ENCODE results near the gene VAC14. TPM values are rescaled to one million over a fixed set of nuclear protein-coding genes. Genes with fewer than 3 reads are reported as not detected.
A peak's percentile ranks its signal among the peaks of the same experiment; 100 is the strongest.

The VAC14 gene
- total and polyA plus RNA-seq, 2 of the 8 experiments (the other 6 are each of a cell fraction or from before 2014, with no cell fraction given), result 56.0 to 108 TPM

- DNase-seq (ENCODE audit: low read depth in 1 of 2, low spot score in 2 of 2), result no peak
- H3K27me3 ChIP-seq (replicated peaks in 1 of 4; ENCODE audit: control insufficient read depth in 3 of 4, extremely low read depth in 1 of 4, insufficient read depth in 3 of 4, low read length in 3 of 4), result no peaks in the 10 kb centered on the region
- no peak for FAIRE-seq
- TF ChIP-seq RAD21 (IDR thresholded peaks at IDR 0.05 in 1 of 2, conservative IDR thresholded peaks at IDR 0.05 in 1 of 2; ENCODE audit: low read depth in 2 of 2, low read length in 2 of 2) (no peak), JUND (IDR thresholded peaks at IDR 0.05; ENCODE audit: low read length) (no peak), EZH2 (IDR thresholded peaks at IDR 0.05; ENCODE audit: low read depth, low read length, severe bottlenecking) (no peak), HDAC6 (IDR thresholded peaks at IDR 0.05; ENCODE audit: low read depth, low read length) (no peak), NRF1 (IDR thresholded peaks at IDR 0.05; ENCODE audit: low read depth, low read length) (no peak), CBX5 (IDR thresholded peaks at IDR 0.05; ENCODE audit: low read depth, low read length) (no peak), E2F6 (IDR thresholded peaks at IDR 0.05) (no peak), BCL11A (IDR thresholded peaks at IDR 0.05; ENCODE audit: low read depth in 2 of 2, low read length in 2 of 2) (no peak), BRCA1 (IDR thresholded peaks at IDR 0.05; ENCODE audit: low read depth, low read length) (no peak), BACH1 (IDR thresholded peaks at IDR 0.05; ENCODE audit: low read length) (no peak), SP2 (IDR thresholded peaks at IDR 0.05; ENCODE audit: low read length) (no peak), FOSL1 (IDR thresholded peaks at IDR 0.05; ENCODE audit: insufficient read depth, low read depth, low read length) (no peak)
Measured at GRCh38 chr16:70660672-70661350, 140.1 kb downstream of the VAC14 start.

More at GRCh38 chr16:70660672-70661350, 140.1 kb downstream of the VAC14 start:
- no peak overlapping the region for H4K5ac ChIP-seq (ENCODE audit: insufficient read length, low read depth, low read length)
- no peak overlapping the region for H4K91ac ChIP-seq (replicated peaks; ENCODE audit: insufficient read length, low read length)
- ChIA-PET CTCF (ENCODE audit: partially characterized antibody) (interaction anchor here (0.7 to 4.4 kb wide), 4 partner anchors 77 to 119 kb away, joined by 3 to 36 read pairs (median 4); no protein-coding TSS in a partner anchor), POLR2A (ENCODE audit: partially characterized antibody) (interaction anchor here (1.6 to 3.2 kb wide), 3 partner anchors 12 to 81 kb away, joined by 6 to 9 read pairs (median 7); no protein-coding TSS in a partner anchor)
- no peak overlapping the region for H2BK15ac ChIP-seq (ENCODE audit: low read length)
- no peak overlapping the region for H3K23ac ChIP-seq (ENCODE audit: insufficient read length)
- H2BK12ac ChIP-seq (ENCODE audit: low read depth, low read length), result no peak overlapping the region
- H4K20me1 ChIP-seq (replicated peaks in 1 of 2; ENCODE audit: control insufficient read depth in 1 of 2, insufficient read depth in 2 of 2, low read length in 2 of 2), result peaks cover 0 to 3% of the 10 kb centered on the region in 2 experiments
- WGBS, 2 experiments (ENCODE audit: extremely low coverage in 1 of 2, insufficient coverage in 1 of 2, insufficient read length in 1 of 2, insufficient replicate concordance in 2 of 2, low coverage in 1 of 2, low lambda C conversion rate in 2 of 2, missing lambda C conversion rate in 1 of 2), result 66% methylated on average over 6 of the region's 7 CpGs; no CpG with 5 or more reads in 1 of the 2 experiments
- no peak overlapping the region for H3K56ac ChIP-seq (replicated peaks; ENCODE audit: insufficient read length, low read depth, low read length)
- no peak overlapping the region for H2BK120ac ChIP-seq (replicated peaks; ENCODE audit: low read depth, low read length)
- no peak overlapping the region for H2AFZ ChIP-seq (ENCODE audit: low read length)
- H3K79me2 ChIP-seq (ENCODE audit: control insufficient read depth in 1 of 2, insufficient read depth in 2 of 2, low read length in 2 of 2), result no peaks in the 10 kb centered on the region
- H3K4me1 ChIP-seq (replicated peaks in 1 of 4; ENCODE audit: control insufficient read depth in 3 of 4, insufficient read depth in 4 of 4, low read length in 3 of 4), result peaks cover 0 to 14% (median 7%) of the 10 kb centered on the region in 4 experiments; a peak in 6 of 7 replicates
- H3K18ac ChIP-seq (ENCODE audit: extremely low read depth, low read length), result no peak overlapping the region
- H2AK5ac ChIP-seq (ENCODE audit: low read depth, low read length), result no peak overlapping the region
- H3K4ac ChIP-seq (replicated peaks; ENCODE audit: insufficient read length, low read depth, low read length), result no peak overlapping the region
- H3K23me2 ChIP-seq (ENCODE audit: low read depth, low read length), result no peaks in the 10 kb centered on the region
- H4K8ac ChIP-seq (ENCODE audit: extremely low read depth, insufficient read depth, low read length), result no peak overlapping the region; the same call in 1 of the 2 replicates
- H2BK20ac ChIP-seq (ENCODE audit: low read length), result no peak overlapping the region
- H3K9me3 ChIP-seq (ENCODE audit: insufficient read depth in 2 of 2, low read depth in 1 of 2, low read length in 1 of 2), result no peaks in the 10 kb centered on the region
- H3K14ac ChIP-seq (ENCODE audit: insufficient read length), result no peak overlapping the region
- no peak overlapping the region; a peak in 1 of 7 replicates for H3K9ac ChIP-seq (replicated peaks in 1 of 4; ENCODE audit: extremely low read depth in 1 of 4, low read depth in 3 of 4, low read length in 3 of 4)
- H3K27ac ChIP-seq (ENCODE audit: low read depth, low read length), result no peak overlapping the region
- H2BK5ac ChIP-seq (ENCODE audit: low read depth, low read length), result peak overlapping the region; percentile 52; the same call in 1 of the 2 replicates
- no peak overlapping the region for H3K4me3 ChIP-seq (ENCODE audit: extremely low read depth in 1 of 4, insufficient read depth in 2 of 4, low read depth in 3 of 4, low read length in 4 of 4)
- H3K79me1 ChIP-seq (ENCODE audit: low read depth, low read length), result no peaks in the 10 kb centered on the region
- H3K4me2 ChIP-seq (ENCODE audit: insufficient read depth in 1 of 2, low read depth in 2 of 2, low read length in 2 of 2), result peak overlapping the region in 1 of 2 experiments; percentile 7; a peak in 1 of 4 replicates
- peaks cover 0 to 13% (median 0%) of the 10 kb centered on the region in 4 experiments; a peak in 4 of 8 replicates for H3K36me3 ChIP-seq (ENCODE audit: control insufficient read depth in 2 of 4, insufficient read depth in 4 of 4, low read length in 3 of 4)
